BLaER1 treated with 17β-estradiol and CSF1 and Interleukin-3, amounts not matched to agents 10 nM and 100 nM (cell line): ENCODE data around the gene AK9.

Experiments used
- H3K27ac ChIP-seq, 11 experiments: shearing (Covaris generic); formaldehyde crosslinking; 2 replicates each; pipeline ENCODE4 v1.8.1; 2022
- H3K27me3 ChIP-seq, 11 experiments: shearing (Covaris generic); formaldehyde crosslinking; 2 replicates each; pipeline ENCODE4 v1.8.1; 2022
- H3K36me3 ChIP-seq, 11 experiments: shearing (Covaris generic); formaldehyde crosslinking; 2 replicates each; pipeline ENCODE4 v1.8.1; 2022
- H3K4me1 ChIP-seq, 10 experiments: shearing (Covaris generic); formaldehyde crosslinking; 2 replicates each; pipeline ENCODE4 v1.8.1; 2022
- H3K4me2 ChIP-seq, 11 experiments: shearing (Covaris generic); formaldehyde crosslinking; 2 replicates each; pipeline ENCODE4 v1.8.1; 2022
- H3K4me3 ChIP-seq, 10 experiments: shearing (Covaris generic); formaldehyde crosslinking; 2 replicates each; pipeline ENCODE4 v1.8.1; 2022
- H3K9ac ChIP-seq, 11 experiments: shearing (Covaris generic); formaldehyde crosslinking; 2 replicates each; pipeline ENCODE4 v1.8.1; 2022
- H3K9me3 ChIP-seq, 11 experiments: shearing (Covaris generic); formaldehyde crosslinking; replicated peaks in 1 of 11; 2 replicates each; pipeline ENCODE4 v1.8.1; 2022
- H4K20me1 ChIP-seq, 11 experiments: shearing (Covaris generic); formaldehyde crosslinking; 2 replicates each; pipeline ENCODE4 v1.8.1; 2022
- Cebpa-rat ChIP-seq, 11 experiments: shearing (Covaris generic); IDR thresholded peaks; 2 replicates each; pipeline ENCODE4 v1.8.1; 2022

AK9 gene

GRCh38 chr6:109669811-109670210 lies 21.2 kb downstream of the AK9 start:
- TF ChIP-seq Cebpa-rat (IDR thresholded peaks at IDR 0.05): no peak
- H3K4me1 ChIP-seq: no peaks in the 10 kb centered on the region
- H3K9ac ChIP-seq: no peak overlapping the region
- no peaks in the 10 kb centered on the region; a peak in 1 of 22 replicates for H3K27me3 ChIP-seq
- no peak overlapping the region for H3K27ac ChIP-seq
- H3K36me3 ChIP-seq: peaks cover 0 to 4% (median 0%) of the 10 kb centered on the region in 11 experiments; a peak in 1 of 22 replicates
- no peaks in the 10 kb centered on the region for H4K20me1 ChIP-seq
- no peak overlapping the region for H3K4me3 ChIP-seq
- H3K9me3 ChIP-seq: peaks cover 0 to 5% (median 0%) of the 10 kb centered on the region in 11 experiments; a peak in 2 of 22 replicates
- no peak overlapping the region for H3K4me2 ChIP-seq

GRCh38 chr6:109662192-109662591 lies 28.8 kb downstream of the AK9 start:
- Histone ChIP-seq H4K20me1 (no peaks in the 10 kb centered on the region), H3K36me3 (no peaks in the 10 kb centered on the region), H3K27me3 (no peaks in the 10 kb centered on the region), H3K4me2 (no peak overlapping the region), H3K4me1 (no peaks in the 10 kb centered on the region), H3K9ac (no peak overlapping the region), H3K4me3 (no peak overlapping the region), H3K9me3 (0 out of 22 replicates have a peak, but pooled peaks cover 0 to 5% (median 0%) of the 10 kb centered on the region in 11 experiments), H3K27ac (no peak overlapping the region)
- no peak for TF ChIP-seq Cebpa-rat (IDR thresholded peaks at IDR 0.05)

GRCh38 chr6:109660526-109661320 lies 30.3 kb downstream of the AK9 start:
- no peak overlapping the region for H3K27ac ChIP-seq
- H3K27me3 ChIP-seq: no peaks in the 10 kb centered on the region
- no peak overlapping the region for H3K4me2 ChIP-seq
- H3K4me1 ChIP-seq: no peaks in the 10 kb centered on the region
- no peaks in the 10 kb centered on the region for H4K20me1 ChIP-seq
- no peak overlapping the region for H3K4me3 ChIP-seq
- H3K36me3 ChIP-seq: no peaks in the 10 kb centered on the region
- no peak for TF ChIP-seq Cebpa-rat (IDR thresholded peaks at IDR 0.05)
- no peak overlapping the region for H3K9ac ChIP-seq
- H3K9me3 ChIP-seq: no peaks in the 10 kb centered on the region

GRCh38 chr6:109655761-109656262 lies 35.2 kb downstream of the AK9 start:
- no peaks in the 10 kb centered on the region for H3K27me3 ChIP-seq
- H3K27ac ChIP-seq: no peak overlapping the region
- H4K20me1 ChIP-seq: no peaks in the 10 kb centered on the region
- H3K4me2 ChIP-seq: no peak overlapping the region
- no peak overlapping the region for H3K4me3 ChIP-seq
- no peak overlapping the region for H3K9ac ChIP-seq
- H3K36me3 ChIP-seq: no peaks in the 10 kb centered on the region
- no peaks in the 10 kb centered on the region for H3K9me3 ChIP-seq
- no peaks in the 10 kb centered on the region for H3K4me1 ChIP-seq
- TF ChIP-seq Cebpa-rat (IDR thresholded peaks at IDR 0.05): no peak

GRCh38 chr6:109653264-109653663 lies 37.7 kb downstream of the AK9 start:
- no peak overlapping the region for H3K4me3 ChIP-seq
- no peaks in the 10 kb centered on the region for H4K20me1 ChIP-seq
- no peak overlapping the region for H3K9ac ChIP-seq
- no peaks in the 10 kb centered on the region; a peak in 1 of 22 replicates for H3K9me3 ChIP-seq
- H3K4me1 ChIP-seq: no peaks in the 10 kb centered on the region
- no peaks in the 10 kb centered on the region for H3K27me3 ChIP-seq
- TF ChIP-seq Cebpa-rat (IDR thresholded peaks at IDR 0.05): no peak
- H3K36me3 ChIP-seq: no peaks in the 10 kb centered on the region
- no peak overlapping the region for H3K27ac ChIP-seq
- H3K4me2 ChIP-seq: no peak overlapping the region

- no peaks in the 10 kb centered on the region; a peak in 1 of 22 replicates for H3K36me3 ChIP-seq
- H3K9me3 ChIP-seq: peaks cover 9 to 27% (median 22%) of the 10 kb centered on the region in 11 experiments; a peak in 20 of 22 replicates
- H3K4me2 ChIP-seq: no peak overlapping the region
- H3K27me3 ChIP-seq: no peaks in the 10 kb centered on the region
- H3K4me1 ChIP-seq: no peaks in the 10 kb centered on the region
- no peak for TF ChIP-seq Cebpa-rat (IDR thresholded peaks at IDR 0.05)
- no peak overlapping the region for H3K27ac ChIP-seq
- no peak overlapping the region for H3K4me3 ChIP-seq
- H4K20me1 ChIP-seq: no peaks in the 10 kb centered on the region
- H3K9ac ChIP-seq: no peak overlapping the region
These were observed 46.9 kb downstream of the AK9 start for GRCh38 chr6:109644131-109644530.

- Histone ChIP-seq H4K20me1 (no peaks in the 10 kb centered on the region), H3K9me3 (peaks cover 0 to 12% (median 3%) of the 10 kb centered on the region in 11 experiments; a peak in 2 of 22 replicates), H3K4me2 (no peak overlapping the region), H3K4me3 (no peak overlapping the region), H3K27ac (no peak overlapping the region), H3K36me3 (no peaks in the 10 kb centered on the region; a peak in 1 of 22 replicates), H3K4me1 (peaks cover 0 to 18% (median 5%) of the 10 kb centered on the region in 10 experiments; a peak in 10 of 20 replicates), H3K9ac (no peak overlapping the region), H3K27me3 (no peaks in the 10 kb centered on the region)
- TF ChIP-seq Cebpa-rat (IDR thresholded peaks at IDR 0.05): no peak
These were observed 58.6 kb downstream of the AK9 start for GRCh38 chr6:109632405-109632804.

- Histone ChIP-seq H3K36me3 (no peaks in the 10 kb centered on the region; a peak in 1 of 22 replicates), H3K4me2 (no peak overlapping the region), H3K27me3 (no peaks in the 10 kb centered on the region), H3K9me3 (peaks cover 0 to 12% (median 3%) of the 10 kb centered on the region in 11 experiments; a peak in 2 of 22 replicates), H3K4me1 (peaks cover 0 to 18% (median 5%) of the 10 kb centered on the region in 10 experiments; a peak in 10 of 20 replicates), H3K4me3 (no peak overlapping the region), H3K9ac (no peak overlapping the region), H4K20me1 (no peaks in the 10 kb centered on the region), H3K27ac (no peak overlapping the region)
- 0 out of 22 replicates have a peak, but pooled peaks of 1 of the 11 experiments have one; percentile 7 for TF ChIP-seq Cebpa-rat (IDR thresholded peaks at IDR 0.05)
These were observed 59.6 kb downstream of the AK9 start for GRCh38 chr6:109631403-109631802.

GRCh38 chr6:109628158-109629000 lies 62.6 kb downstream of the AK9 start:
- H3K27me3 ChIP-seq: no peaks in the 10 kb centered on the region
- H3K4me1 ChIP-seq: peaks cover 0 to 18% (median 5%) of the 10 kb centered on the region in 10 experiments; a peak in 10 of 20 replicates
- H3K4me3 ChIP-seq: no peak overlapping the region
- no peaks in the 10 kb centered on the region; a peak in 1 of 22 replicates for H3K36me3 ChIP-seq
- H3K4me2 ChIP-seq: peak overlapping the region in 6 of 11 experiments; percentile 2 to 58 (median 27); a peak in 10 of 22 replicates
- no peaks in the 10 kb centered on the region for H4K20me1 ChIP-seq
- H3K9ac ChIP-seq: no peak overlapping the region
- no peak overlapping the region for H3K27ac ChIP-seq
- TF ChIP-seq Cebpa-rat (IDR thresholded peaks at IDR 0.05): no peak
- peaks cover 0 to 15% (median 7%) of the 10 kb centered on the region in 11 experiments; a peak in 8 of 22 replicates for H3K9me3 ChIP-seq
